ENCODE data around the gene IMP4.
"Not testable (repeated sequence)": the region's sequence is repeated elsewhere in the genome, so short reads cannot be mapped to it uniquely, and the experiment has no call there.

IMP4 gene

GRCh38 chr2:130332271-130333073 is 10.2 kb upstream of the IMP4 start:
- H3K9me3 Mint-ChIP-seq: no peaks in the 10 kb centered on the region
- peaks cover 28% of the 10 kb centered on the region for H3K27me3 Mint-ChIP-seq
- ATAC-seq (peak; percentile 89), DNase-seq (peak; percentile 70 to 73)
- H3K27ac Mint-ChIP-seq: peak overlapping the region in 1 of 2 donors; percentile 55
- H3K4me3 Mint-ChIP-seq: peak overlapping the region; percentile 50 to 52
- H3K4me1 Mint-ChIP-seq: peaks cover 5% of the 10 kb centered on the region

GRCh38 chr2:130333253-130333652 is 9.4 kb upstream of the IMP4 start:
- DNase-seq, H3K9me3 Mint-ChIP-seq, ATAC-seq, H3K27ac Mint-ChIP-seq, H3K4me1 Mint-ChIP-seq, H3K4me3 Mint-ChIP-seq: not testable (repeated sequence)
- peaks cover 24% of the 10 kb centered on the region for H3K27me3 Mint-ChIP-seq

- H3K27me3 Mint-ChIP-seq: peaks cover 17% of the 10 kb centered on the region
- ATAC-seq (no peak), DNase-seq (no peak)
These were observed 8.7 kb upstream of the IMP4 start for GRCh38 chr2:130334026-130334425.

GRCh38 chr2:130335226-130335625 is 7.5 kb upstream of the IMP4 start:
- Mint-ChIP-seq H3K27me3 (peaks cover 17% of the 10 kb centered on the region), H3K27ac (no peak overlapping the region), H3K9me3 (no peaks in the 10 kb centered on the region), H3K4me1 (peaks cover 12% of the 10 kb centered on the region), H3K4me3 (no peak overlapping the region)
- DNase-seq (no peak), ATAC-seq (no peak)

More at GRCh38 chr2:130334026-130334425, 8.7 kb upstream of the IMP4 start:
- Mint-ChIP-seq H3K27ac (no peak overlapping the region), H3K9me3 (no peaks in the 10 kb centered on the region), H3K4me1 (peaks cover 5% of the 10 kb centered on the region), H3K4me3 (no peak overlapping the region)

- Mint-ChIP-seq H3K4me1 (peaks cover 23% of the 10 kb centered on the region), H3K4me3 (no peak overlapping the region), H3K27ac (no peak overlapping the region), H3K9me3 (no peaks in the 10 kb centered on the region), H3K27me3 (peaks cover 12% of the 10 kb centered on the region)
- DNase-seq (no peak), ATAC-seq (no peak)
These were observed 6.4 kb upstream of the IMP4 start for GRCh38 chr2:130336150-130336876.

- Mint-ChIP-seq H3K4me3 (peak overlapping the region in 1 of 2 donors; percentile 75), H3K27me3 (peaks cover 4% of the 10 kb centered on the region), H3K4me1 (peaks cover 31% of the 10 kb centered on the region), H3K9me3 (no peaks in the 10 kb centered on the region), H3K27ac (peak overlapping the region in 1 of 2 donors; percentile 99)
- DNase-seq: peak; percentile 37 to 42
- ATAC-seq: no peak
These were observed 5.6 kb upstream of the IMP4 start for GRCh38 chr2:130336877-130337734.

- H3K27ac Mint-ChIP-seq: no peak overlapping the region
- no peaks in the 10 kb centered on the region for H3K27me3 Mint-ChIP-seq
- no peak for ATAC-seq
- H3K9me3 Mint-ChIP-seq: no peaks in the 10 kb centered on the region
- H3K4me3 Mint-ChIP-seq: no peak overlapping the region
- H3K4me1 Mint-ChIP-seq: peaks cover 31% of the 10 kb centered on the region
- DNase-seq: no peak
These were observed 4.9 kb upstream of the IMP4 start for GRCh38 chr2:130337735-130338325.

GRCh38 chr2:130338793-130339345 is 3.8 kb upstream of the IMP4 start:
- ATAC-seq (no peak), DNase-seq (no peak)
- H3K4me1 Mint-ChIP-seq: peaks cover 31% of the 10 kb centered on the region
- no peaks in the 10 kb centered on the region for H3K9me3 Mint-ChIP-seq
- peak overlapping the region in 1 of 2 donors; percentile 83 for H3K27ac Mint-ChIP-seq
- H3K4me3 Mint-ChIP-seq: no peak overlapping the region
- no peaks in the 10 kb centered on the region for H3K27me3 Mint-ChIP-seq

- ATAC-seq: no peak
- Mint-ChIP-seq H3K27me3 (no peaks in the 10 kb centered on the region), H3K4me1 (peaks cover 39% of the 10 kb centered on the region), H3K9me3 (no peaks in the 10 kb centered on the region), H3K27ac (peak overlapping the region in 1 of 2 donors; percentile 83), H3K4me3 (no peak overlapping the region)
- no peak for DNase-seq
These were observed 2.6 kb upstream of the IMP4 start for GRCh38 chr2:130339885-130340745.

GRCh38 chr2:130341562-130342019 is 1.1 kb upstream of the IMP4 start:
- DNase-seq (no peak), ATAC-seq (peak; percentile 1)
- peak overlapping the region; percentile 98 to 100 for H3K27ac Mint-ChIP-seq
- H3K9me3 Mint-ChIP-seq: no peaks in the 10 kb centered on the region
- H3K4me1 Mint-ChIP-seq: peaks cover 49% of the 10 kb centered on the region
- H3K4me3 Mint-ChIP-seq: peak overlapping the region; percentile 99 to 100
- H3K27me3 Mint-ChIP-seq: no peaks in the 10 kb centered on the region

GRCh38 chr2:130342020-130342532 is 621 bp upstream of the IMP4 start:
- DNase-seq (peak; percentile 85 to 92), ATAC-seq (peak; percentile 85)
- H3K27me3 Mint-ChIP-seq: no peaks in the 10 kb centered on the region
- H3K4me3 Mint-ChIP-seq: peak overlapping the region; percentile 99 to 100
- H3K27ac Mint-ChIP-seq: peak overlapping the region; percentile 98 to 100
- peaks cover 50% of the 10 kb centered on the region for H3K4me1 Mint-ChIP-seq
- H3K9me3 Mint-ChIP-seq: no peaks in the 10 kb centered on the region

GRCh38 chr2:130344578-130344977 is 1.9 kb downstream of the IMP4 start:
- Mint-ChIP-seq H3K4me3 (peak overlapping the region; percentile 10 to 99), H3K27ac (peak overlapping the region in 1 of 2 donors; percentile 19), H3K4me1 (peaks cover 72% of the 10 kb centered on the region), H3K27me3 (no peaks in the 10 kb centered on the region), H3K9me3 (no peaks in the 10 kb centered on the region)
- no peak for DNase-seq
- ATAC-seq: no peak

GRCh38 chr2:130345091-130345490 is 2.4 kb downstream of the IMP4 start:
- Mint-ChIP-seq H3K27ac (peak overlapping the region; percentile 19 to 46), H3K27me3 (no peaks in the 10 kb centered on the region), H3K9me3 (no peaks in the 10 kb centered on the region), H3K4me1 (peaks cover 67% of the 10 kb centered on the region), H3K4me3 (peak overlapping the region in 1 of 2 donors; percentile 10)
- no peak for DNase-seq
- ATAC-seq: no peak

GRCh38 chr2:130345611-130346010 is 2.9 kb downstream of the IMP4 start:
- no peak overlapping the region for H3K4me3 Mint-ChIP-seq
- no peaks in the 10 kb centered on the region for H3K27me3 Mint-ChIP-seq
- H3K9me3 Mint-ChIP-seq: no peaks in the 10 kb centered on the region
- H3K4me1 Mint-ChIP-seq: peaks cover 62% of the 10 kb centered on the region
- peak overlapping the region in 1 of 2 donors; percentile 46 for H3K27ac Mint-ChIP-seq
- DNase-seq: no peak
- no peak for ATAC-seq

Measured in stimulated activated naive CD8-positive, alpha-beta T cell treated with anti-CD3 and anti-CD28 coated beads, Interleukin-15, amount 100 ng/mL, for 72 hours (primary cell).